SKM-1 (cell line): ENCODE data around the gene POMC.
"Not testable (repeated sequence)": the region's sequence is repeated elsewhere in the genome, so short reads cannot be mapped to it uniquely, and the experiment has no call there.

ENCODE experiments used
- DNase-seq: peaks from one replicate; lab custom pipeline; 2025; ENCODE audit not compliant: unreplicated experiment; lab: John Stamatoyannopoulos, UW

POMC gene

GRCh38 chr2:25168256-25169072 is at the start of gene POMC:
Gene POMC, minus strand, starts transcription at chr2:25168580. Its CDS starts 3,808 bp downstream, at chr2:25164772.
- no peak for DNase-seq

GRCh38 chr2:25218100-25218499 is 49.7 kb upstream of the POMC start:
- DNase-seq: no peak

GRCh38 chr2:25215948-25216679 is 47.7 kb upstream of the POMC start:
- no peak for DNase-seq

GRCh38 chr2:25215232-25215631 is 46.9 kb upstream of the POMC start:
- DNase-seq: no peak

GRCh38 chr2:25213229-25213628 is 44.8 kb upstream of the POMC start:
- no peak for DNase-seq

- DNase-seq: not testable (repeated sequence)
Observed at GRCh38 chr2:25210923-25211322, 42.5 kb upstream of the POMC start.

GRCh38 chr2:25207078-25207545 is 38.7 kb upstream of the POMC start:
- no peak for DNase-seq

- no peak for DNase-seq
Observed at GRCh38 chr2:25204190-25204838, 35.9 kb upstream of the POMC start.

GRCh38 chr2:25202275-25202674 is 33.9 kb upstream of the POMC start:
- DNase-seq: no peak

GRCh38 chr2:25201794-25202193 is 33.4 kb upstream of the POMC start:
- no peak for DNase-seq

GRCh38 chr2:25201265-25201664 is 32.9 kb upstream of the POMC start:
- DNase-seq: no peak

- DNase-seq: no peak
Observed at GRCh38 chr2:25198576-25198975, 30.2 kb upstream of the POMC start.

GRCh38 chr2:25198209-25198525 is 29.8 kb upstream of the POMC start:
- DNase-seq: no peak

- no peak for DNase-seq
Observed at GRCh38 chr2:25197336-25198208, 29.2 kb upstream of the POMC start.

GRCh38 chr2:25194576-25195122 is 26.3 kb upstream of the POMC start:
- no peak for DNase-seq

GRCh38 chr2:25190536-25190935 is 22.2 kb upstream of the POMC start:
- DNase-seq: no peak

GRCh38 chr2:25188405-25188804 is 20.0 kb upstream of the POMC start:
- no peak for DNase-seq

GRCh38 chr2:25187729-25188350 is 19.5 kb upstream of the POMC start:
- DNase-seq: no peak

GRCh38 chr2:25184254-25184653 is 15.9 kb upstream of the POMC start:
- DNase-seq: no peak

- no peak for DNase-seq
Observed at GRCh38 chr2:25178976-25179375, 10.6 kb upstream of the POMC start.
